HL-60 (cell line): ENCODE results near the gene SPAG7.

Experiments
- CTCF ChIP-seq: IDR thresholded peaks from one replicate; pipeline ENCODE4 v1.5.1; 2011; ENCODE audit warnings: low read length, control low read depth, inconsistent platforms; ENCODE audit not compliant: insufficient read depth
- SPI1 ChIP-seq: IDR thresholded peaks from 2 replicates; pipeline ENCODE4 v1.6.1; 2012; ENCODE audit warnings: low read depth, mild to moderate bottlenecking, borderline replicate concordance

GRCh38 chr17:4972752-4973151 lies 5.1 kb upstream of the SPAG7 start:
- no peak for TF ChIP-seq CTCF
- no peak for TF ChIP-seq SPI1
